Esophagus squamous epithelium (tissue), 5 donors: Measurements from ENCODE around the gene IL36A. TPM values are rescaled to one million over a fixed set of nuclear protein-coding genes. Genes with fewer than 3 reads are reported as not detected.

Source experiments
- DNase-seq: peaks from one replicate; lab custom pipeline; 2025; lab: John Stamatoyannopoulos, UW
- H3K27ac ChIP-seq, 4 donors: fragments of 200-600 bp; sonication (generic); one replicate each; pipeline ENCODE4 v1.5.1; 2016 to 2019; ENCODE audit warnings: mild to moderate bottlenecking in 1 of 4
- H3K27me3 ChIP-seq, 4 donors: fragments of 200-600 bp; sonication (generic); 1 replicate in 3 of 4; 2 replicates in 1 of 4; pipeline versions ENCODE4 v1.5.1 to v1.6.0; 2017 to 2021; ENCODE audit warnings: antibody characterized with exemption in 1 of 4
- H3K36me3 ChIP-seq, 3 donors: fragments of 200-600 bp; sonication (generic); one replicate each; pipeline ENCODE4 v1.5.1; 2016 to 2019
- H3K4me1 ChIP-seq, 3 donors: fragments of 200-600 bp; sonication (generic); one replicate each; pipeline ENCODE4 v1.5.1; 2017 to 2019
- H3K4me3 ChIP-seq, 4 donors: fragments of 200-600 bp; sonication (generic); 1 replicate in 3 of 4; 2 replicates in 1 of 4; pipeline ENCODE4 v1.5.1; 2016 to 2019; ENCODE audit warnings: mild to moderate bottlenecking in 2 of 4, moderate library complexity in 1 of 4
- H3K9me3 ChIP-seq, 3 donors: fragments of 200-600 bp; sonication (generic); one replicate each; pipeline ENCODE4 v1.5.1; 2016 to 2019
- POLR2A ChIP-seq, 4 donors: fragments of 450-650 bp; IDR thresholded peaks; one replicate each; pipeline ENCODE4 v1.6.1; 2017; ENCODE audit warnings: antibody characterized with exemption in 4 of 4, mild to moderate bottlenecking in 4 of 4, moderate library complexity in 3 of 4
- WGBS, 2 donors: methylation state at CpG; one replicate each; pipeline ENCODE4 v1.1.5; 2018; 5-methylcytosine and 5-hydroxymethylcytosine counted together
- intact Hi-C: fragments of 100-400 bp; cut with DNase I; formaldehyde crosslinking; loops from one replicate; pipeline ENCODE4 v1.15.0; 2022
- total RNA-seq, 4 donors: library from RNA; depleted of rRNA; stranded (reverse); fragments of >200 nt; gene quantifications; one replicate each; pipeline ENCODE4 v1.1.0, GENCODE V29; 2016
- TF ChIP-seq, protein P1 (sequence below), 6 experiments: fragments of 450-650 bp in 4 of 6; fragments of 200-600 bp in 2 of 6; sonication (generic) in 2 of 6; IDR thresholded peaks; one replicate each; pipeline ENCODE4 v1.5.1; 2016 to 2019; ENCODE audit warnings: antibody characterized with exemption in 6 of 6, mild to moderate bottlenecking in 4 of 6, moderate library complexity in 4 of 6
- donor health status: DM: yes; HTN: yes; CAD: no.

Gene IL36A
- total RNA-seq, 4 donors from 2014 or later, result 54.9 to 254 (median 207) TPM

DNA sequence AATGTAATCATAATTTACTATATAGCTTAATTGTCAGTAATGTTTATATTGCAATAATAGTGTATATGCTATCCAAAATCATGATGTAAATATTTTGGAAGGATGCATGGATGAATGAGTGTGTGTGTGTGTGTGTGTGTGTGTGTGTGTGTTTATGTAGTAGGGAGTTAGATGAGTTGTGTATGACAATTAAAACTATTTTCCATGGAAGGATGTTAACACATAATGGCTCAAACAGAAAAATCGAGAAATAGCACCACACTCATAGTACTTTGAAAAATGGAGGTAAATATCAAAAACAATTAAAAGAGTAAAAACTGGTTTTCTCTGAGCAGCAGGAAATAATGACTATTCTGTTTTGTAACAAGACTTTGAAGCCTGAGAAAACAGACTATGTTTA is 8.1 kb upstream of the IL36A start:
- 43 to 47% methylated on average over 1 of the region's 1 CpG for WGBS, 2 donors
- no peak overlapping the region for H3K4me3 ChIP-seq
- intact Hi-C loops, result no loop called here
- TF ChIP-seq, protein P1, sequence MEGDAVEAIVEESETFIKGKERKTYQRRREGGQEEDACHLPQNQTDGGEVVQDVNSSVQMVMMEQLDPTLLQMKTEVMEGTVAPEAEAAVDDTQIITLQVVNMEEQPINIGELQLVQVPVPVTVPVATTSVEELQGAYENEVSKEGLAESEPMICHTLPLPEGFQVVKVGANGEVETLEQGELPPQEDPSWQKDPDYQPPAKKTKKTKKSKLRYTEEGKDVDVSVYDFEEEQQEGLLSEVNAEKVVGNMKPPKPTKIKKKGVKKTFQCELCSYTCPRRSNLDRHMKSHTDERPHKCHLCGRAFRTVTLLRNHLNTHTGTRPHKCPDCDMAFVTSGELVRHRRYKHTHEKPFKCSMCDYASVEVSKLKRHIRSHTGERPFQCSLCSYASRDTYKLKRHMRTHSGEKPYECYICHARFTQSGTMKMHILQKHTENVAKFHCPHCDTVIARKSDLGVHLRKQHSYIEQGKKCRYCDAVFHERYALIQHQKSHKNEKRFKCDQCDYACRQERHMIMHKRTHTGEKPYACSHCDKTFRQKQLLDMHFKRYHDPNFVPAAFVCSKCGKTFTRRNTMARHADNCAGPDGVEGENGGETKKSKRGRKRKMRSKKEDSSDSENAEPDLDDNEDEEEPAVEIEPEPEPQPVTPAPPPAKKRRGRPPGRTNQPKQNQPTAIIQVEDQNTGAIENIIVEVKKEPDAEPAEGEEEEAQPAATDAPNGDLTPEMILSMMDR (IDR thresholded peaks at IDR 0.05), result no peak
- TF ChIP-seq POLR2A (IDR thresholded peaks at IDR 0.05), result no peak
- H3K36me3 ChIP-seq, result no peaks in the 10 kb centered on the region
- DNase-seq, result no peak
- no peaks in the 10 kb centered on the region for H3K4me1 ChIP-seq
- H3K27me3 ChIP-seq, result no peaks in the 10 kb centered on the region
- no peak overlapping the region for H3K27ac ChIP-seq
- H3K9me3 ChIP-seq, result peaks cover 0 to 25% (median 19%) of the 10 kb centered on the region in 3 donors

DNA sequence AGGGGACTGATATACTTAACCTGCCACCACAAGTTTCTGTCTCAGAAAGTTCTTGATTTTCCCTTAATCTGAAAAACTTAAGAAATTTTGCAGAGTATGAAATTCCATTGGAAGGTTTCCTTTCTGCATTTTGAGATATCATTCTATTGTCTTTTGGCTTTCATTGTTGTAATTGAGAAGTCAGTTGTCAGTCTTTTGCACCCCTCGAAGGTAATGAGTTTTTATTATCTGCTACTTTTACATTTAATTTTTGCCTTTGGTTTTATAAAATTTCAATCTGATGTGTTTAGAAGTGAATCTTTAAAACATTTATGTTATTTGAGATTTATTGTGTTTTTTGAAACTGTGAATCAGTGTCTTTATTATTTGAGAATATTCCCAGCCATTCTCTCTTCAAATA is 4.8 kb upstream of the IL36A start:
- WGBS, 2 donors, result 52 to 55% methylated on average over 1 of the region's 1 CpG
- DNase-seq, result no peak
- H3K36me3 ChIP-seq, result no peaks in the 10 kb centered on the region
- peaks cover 0 to 18% (median 14%) of the 10 kb centered on the region in 3 donors for H3K9me3 ChIP-seq
- H3K4me3 ChIP-seq, result no peak overlapping the region
- H3K27me3 ChIP-seq, result peaks cover 0 to 9% (median 0%) of the 10 kb centered on the region in 4 donors
- TF ChIP-seq POLR2A (IDR thresholded peaks at IDR 0.05), result no peak
- TF ChIP-seq, protein P1 (IDR thresholded peaks at IDR 0.05), result no peak
- intact Hi-C loops, result no loop called here
- no peaks in the 10 kb centered on the region for H3K4me1 ChIP-seq
- H3K27ac ChIP-seq, result no peak overlapping the region

DNA sequence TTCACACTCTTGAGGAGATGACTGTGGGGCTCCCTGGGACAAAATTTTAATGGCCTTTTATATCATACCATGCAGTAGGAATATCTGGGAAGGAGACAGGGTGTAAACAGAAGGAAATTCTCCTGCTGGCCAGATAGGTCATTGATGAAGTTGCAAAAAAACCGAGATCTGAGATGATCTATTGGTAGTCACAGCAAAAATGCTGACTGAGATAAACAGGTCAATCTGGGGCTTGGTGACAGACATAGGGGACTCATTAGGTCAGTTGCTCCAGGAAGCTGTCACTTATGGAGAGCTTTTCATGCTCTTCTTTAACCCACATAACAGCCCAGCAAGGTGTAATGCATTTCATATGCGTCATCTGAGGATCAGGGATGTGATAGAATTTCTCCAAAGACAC is 2.6 kb upstream of the IL36A start:
- Histone ChIP-seq H3K4me3 (no peak overlapping the region), H3K27ac (no peak overlapping the region), H3K27me3 (peaks cover 0 to 9% (median 0%) of the 10 kb centered on the region in 4 donors), H3K9me3 (peaks cover 0 to 18% (median 14%) of the 10 kb centered on the region in 3 donors), H3K4me1 (no peaks in the 10 kb centered on the region), H3K36me3 (no peaks in the 10 kb centered on the region)
- TF ChIP-seq, protein P1 (IDR thresholded peaks at IDR 0.05), result no peak
- TF ChIP-seq POLR2A (IDR thresholded peaks at IDR 0.05), result no peak
- 72 to 73% methylated on average over 2 of the region's 2 CpGs for WGBS, 2 donors
- DNase-seq, result no peak
- intact Hi-C loops, result no loop called here

DNA sequence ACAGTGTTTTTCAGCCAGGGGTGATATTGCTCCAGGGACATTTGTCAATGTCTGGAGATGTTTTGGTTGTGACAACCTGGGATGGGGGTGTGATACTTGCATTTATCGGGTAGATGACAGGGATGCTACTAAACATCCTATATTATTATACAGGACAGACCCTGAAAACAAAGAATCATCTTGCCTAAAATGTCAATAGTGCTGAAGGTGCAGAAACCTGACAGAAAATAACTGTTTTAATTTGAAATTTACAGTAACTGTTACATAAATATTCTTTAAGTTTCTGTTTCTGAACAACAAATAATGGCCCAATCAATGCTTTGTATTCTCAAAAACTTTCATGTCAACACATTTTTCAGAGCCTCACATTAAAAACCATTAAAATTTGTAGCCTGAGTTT is 2.0 kb downstream of the IL36A start:
- no peak for DNase-seq
- intact Hi-C loops, result no loop called here
- no peak overlapping the region for H3K27ac ChIP-seq
- no peak overlapping the region for H3K4me3 ChIP-seq
- H3K27me3 ChIP-seq, result peaks cover 0 to 9% (median 0%) of the 10 kb centered on the region in 4 donors
- H3K36me3 ChIP-seq, result no peaks in the 10 kb centered on the region
- 60 to 64% methylated on average over 1 of the region's 1 CpG for WGBS, 2 donors
- no peaks in the 10 kb centered on the region for H3K9me3 ChIP-seq
- TF ChIP-seq, protein P1 (IDR thresholded peaks at IDR 0.05), result no peak
- no peak for TF ChIP-seq POLR2A (IDR thresholded peaks at IDR 0.05)
- H3K4me1 ChIP-seq, result no peaks in the 10 kb centered on the region

DNA sequence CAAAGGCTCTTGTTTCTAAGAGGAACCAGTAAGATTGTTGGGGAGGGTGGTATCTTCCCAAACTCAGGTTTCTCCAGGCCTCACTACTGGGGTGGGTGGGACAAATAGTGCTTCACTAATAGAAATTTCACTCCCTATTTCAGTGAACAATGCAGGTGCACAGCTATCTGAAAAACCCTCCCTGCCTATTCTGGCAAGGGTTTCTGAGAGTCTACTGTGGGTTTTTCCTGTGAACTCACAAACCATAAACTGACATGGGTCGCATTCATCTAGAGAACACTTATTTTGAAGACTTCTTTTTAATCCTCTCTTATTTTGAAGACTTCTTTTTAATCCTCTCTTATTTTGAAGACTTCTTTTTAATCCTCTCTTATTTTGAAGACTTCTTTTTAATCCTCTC is 4.4 kb downstream of the IL36A start:
- DNase-seq, result no peak
- no peaks in the 10 kb centered on the region for H3K4me1 ChIP-seq
- no peaks in the 10 kb centered on the region for H3K36me3 ChIP-seq
- H3K9me3 ChIP-seq, result no peaks in the 10 kb centered on the region
- WGBS, 2 donors, result 53 to 76% methylated on average over 1 of the region's 1 CpG
- intact Hi-C loops, result no loop called here
- no peak overlapping the region for H3K4me3 ChIP-seq
- TF ChIP-seq, protein P1 (IDR thresholded peaks at IDR 0.05), result no peak
- no peak for TF ChIP-seq POLR2A (IDR thresholded peaks at IDR 0.05)
- H3K27ac ChIP-seq, result no peak overlapping the region
- H3K27me3 ChIP-seq, result no peaks in the 10 kb centered on the region
